Measurements from ENCODE around the gene SMAD9.

DNA sequence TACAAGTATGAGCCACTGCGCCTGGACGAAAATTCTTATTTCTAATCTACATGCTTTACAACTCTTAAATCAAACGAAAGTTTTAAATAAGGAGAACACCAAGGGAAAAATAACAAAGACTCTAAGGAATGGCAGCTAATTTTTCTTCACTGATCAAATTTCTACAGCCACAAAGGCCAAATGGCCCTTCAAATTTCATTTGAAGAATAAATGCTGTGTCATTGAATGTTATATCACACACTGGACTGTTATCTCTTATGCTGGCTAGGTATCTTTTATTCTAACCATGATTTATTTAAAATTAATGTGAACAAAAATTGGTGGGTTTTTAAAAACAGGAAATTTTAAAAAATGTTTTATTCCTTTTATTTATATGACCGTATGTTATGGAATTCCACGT, 14.1 kb downstream of the SMAD9 start:
- TF ChIP-seq POLR2A (IDR thresholded peaks at IDR 0.05; ENCODE audit: low read depth, low read length) (no peak), CTCF (conservative IDR thresholded peaks at IDR 0.05; ENCODE audit: low read depth, low read length) (no peak), USF2 (IDR thresholded peaks at IDR 0.05; ENCODE audit: low read depth, low read length) (no peak), RAD21 (IDR thresholded peaks at IDR 0.05; ENCODE audit: low read length) (no peak), MAFK (IDR thresholded peaks at IDR 0.05; ENCODE audit: low read depth, low read length) (no peak), RCOR1 (IDR thresholded peaks at IDR 0.05; ENCODE audit: insufficient replicate concordance, low read length) (no peak), CEBPB (IDR thresholded peaks at IDR 0.05; ENCODE audit: low read depth, low read length) (no peak)
